ENCODE results near the gene IQSEC1.

The IQSEC1 gene

DNA sequence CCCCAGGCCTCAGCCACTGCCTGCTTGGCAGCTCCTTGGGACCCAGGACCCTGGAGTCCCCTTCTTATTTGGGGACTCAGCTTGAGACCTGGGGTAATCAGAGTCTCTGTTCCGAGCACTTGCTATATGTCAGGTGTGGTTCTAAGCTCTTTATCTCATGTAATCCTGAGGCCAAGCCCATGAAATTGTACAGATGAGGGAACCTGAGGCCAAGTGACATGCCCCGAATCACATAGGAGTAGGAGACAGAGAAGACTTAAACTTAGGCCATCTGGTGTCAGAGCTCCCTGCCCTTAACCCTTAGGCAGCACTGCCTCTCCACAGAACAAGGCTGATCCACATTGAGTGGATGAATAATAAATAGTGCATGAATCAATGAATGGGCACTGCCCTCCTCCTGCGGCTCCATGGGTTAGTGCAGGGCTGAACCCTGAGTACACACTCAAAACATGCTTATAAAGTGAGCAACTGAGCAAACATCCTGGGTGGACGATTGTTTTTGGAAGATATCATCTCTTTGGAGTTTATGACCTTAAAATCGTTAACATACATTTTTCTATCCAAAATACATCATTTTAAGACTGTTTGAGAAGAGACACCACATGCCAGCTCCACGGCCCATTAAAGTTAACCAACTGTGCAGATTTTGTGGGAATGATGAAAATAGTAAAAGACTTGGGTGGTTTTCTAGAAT, 33.2 kb upstream of the IQSEC1 start:
- DNase-seq: peak; percentile 31

DNA sequence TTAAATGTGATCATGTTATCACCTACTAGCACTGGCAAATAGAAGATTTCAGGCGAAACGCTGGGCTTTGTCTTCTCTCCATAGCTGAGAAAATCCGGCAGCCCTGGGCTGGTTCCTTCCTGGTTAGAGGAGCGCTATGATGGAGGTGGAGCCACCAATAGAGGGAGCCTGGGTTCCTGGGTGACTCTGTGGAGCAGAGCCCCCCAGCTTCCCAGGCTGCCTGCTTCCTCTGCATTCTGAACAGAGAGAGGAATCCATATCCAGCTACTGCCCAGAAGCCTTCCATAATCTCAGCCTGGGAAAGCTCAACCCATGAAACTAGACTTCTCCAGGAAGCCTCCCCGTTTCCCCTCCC, 32.6 kb upstream of the IQSEC1 start:
- DNase-seq: no peak

DNA sequence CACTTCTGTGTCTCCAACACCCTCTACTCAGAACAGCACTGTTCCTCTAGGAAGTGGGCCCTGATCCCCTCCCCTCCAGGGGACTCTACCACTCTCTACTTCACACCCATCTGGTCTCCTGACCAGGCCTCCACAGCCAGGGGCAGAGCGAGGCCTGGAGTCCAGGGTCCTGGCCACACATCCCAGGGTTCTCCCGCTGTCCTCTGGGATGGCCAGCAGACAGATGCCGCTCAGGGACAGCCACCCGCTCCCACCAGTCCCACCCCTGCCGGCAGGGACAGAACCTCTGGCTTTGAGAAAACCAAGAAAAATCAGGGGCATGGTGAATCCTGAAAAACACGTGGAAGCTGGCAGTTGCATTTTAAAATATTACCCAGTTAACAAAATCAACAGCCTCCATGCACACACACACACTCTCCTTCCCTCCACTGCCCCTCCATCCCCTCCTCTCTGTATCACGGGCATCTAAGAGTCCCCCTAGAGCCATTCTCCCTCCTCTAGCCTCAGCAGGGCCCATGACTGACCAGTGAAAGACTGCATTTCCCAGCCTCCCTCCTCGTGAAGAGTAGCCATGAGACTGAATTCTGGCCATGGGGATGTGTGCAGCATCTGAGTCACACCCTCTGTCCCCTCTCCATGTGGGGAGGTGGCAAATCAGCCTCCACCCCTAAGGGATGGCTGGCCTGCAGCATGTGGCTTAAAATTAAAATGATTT, 32.1 kb upstream of the IQSEC1 start:
- DNase-seq: no peak

DNA sequence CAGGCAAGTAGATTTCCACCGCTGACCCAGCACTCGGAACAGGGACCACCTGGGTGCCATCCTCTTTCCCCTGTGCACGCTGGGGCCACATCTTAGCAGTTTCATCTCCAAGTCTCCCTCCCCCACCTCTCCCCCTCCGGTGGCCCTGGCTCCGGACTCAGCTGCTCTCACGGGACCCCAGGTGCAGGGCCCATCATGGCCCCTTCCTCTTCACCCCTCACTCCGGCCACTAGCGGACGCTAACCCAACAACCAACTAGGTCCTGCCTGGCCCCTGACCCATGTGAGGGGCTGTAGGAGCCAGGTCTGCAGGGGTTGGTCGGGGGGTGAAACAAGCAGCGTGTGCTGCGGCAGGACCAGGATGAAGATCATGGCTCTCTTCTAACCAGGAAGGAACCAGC, 31.3 kb upstream of the IQSEC1 start:
- no peak for DNase-seq

DNA sequence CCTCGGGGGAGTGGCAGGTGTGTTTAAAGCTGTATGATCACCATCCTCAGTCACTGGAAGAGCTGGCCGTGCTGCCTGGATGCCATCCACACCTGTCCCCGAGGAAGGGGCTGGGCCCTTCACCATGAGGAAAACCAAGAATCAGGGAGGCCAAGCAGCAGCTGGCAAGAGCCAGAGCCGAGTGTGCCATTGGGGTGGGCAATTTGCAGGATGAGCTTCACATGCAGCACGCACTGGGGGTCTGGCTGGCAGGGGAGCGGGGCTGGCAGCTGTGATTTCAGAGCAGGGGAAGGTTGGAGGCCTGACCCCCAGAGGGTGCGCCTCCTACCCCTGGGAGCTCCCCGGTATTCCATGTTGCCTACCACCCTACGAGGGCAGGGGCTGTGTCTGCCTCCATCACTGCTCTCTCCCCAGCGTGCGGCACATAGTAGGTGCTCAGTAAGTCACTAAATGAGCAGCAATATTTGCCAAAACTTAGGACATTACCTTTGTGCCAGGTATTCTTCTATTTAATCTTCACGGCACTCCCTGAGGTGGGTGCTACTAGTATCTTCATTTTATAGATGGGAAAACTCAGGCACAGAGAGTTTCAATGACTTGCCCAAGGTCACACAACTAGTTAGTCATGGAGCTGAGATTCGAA, 30.3 kb upstream of the IQSEC1 start:
- no peak for DNase-seq

DNA sequence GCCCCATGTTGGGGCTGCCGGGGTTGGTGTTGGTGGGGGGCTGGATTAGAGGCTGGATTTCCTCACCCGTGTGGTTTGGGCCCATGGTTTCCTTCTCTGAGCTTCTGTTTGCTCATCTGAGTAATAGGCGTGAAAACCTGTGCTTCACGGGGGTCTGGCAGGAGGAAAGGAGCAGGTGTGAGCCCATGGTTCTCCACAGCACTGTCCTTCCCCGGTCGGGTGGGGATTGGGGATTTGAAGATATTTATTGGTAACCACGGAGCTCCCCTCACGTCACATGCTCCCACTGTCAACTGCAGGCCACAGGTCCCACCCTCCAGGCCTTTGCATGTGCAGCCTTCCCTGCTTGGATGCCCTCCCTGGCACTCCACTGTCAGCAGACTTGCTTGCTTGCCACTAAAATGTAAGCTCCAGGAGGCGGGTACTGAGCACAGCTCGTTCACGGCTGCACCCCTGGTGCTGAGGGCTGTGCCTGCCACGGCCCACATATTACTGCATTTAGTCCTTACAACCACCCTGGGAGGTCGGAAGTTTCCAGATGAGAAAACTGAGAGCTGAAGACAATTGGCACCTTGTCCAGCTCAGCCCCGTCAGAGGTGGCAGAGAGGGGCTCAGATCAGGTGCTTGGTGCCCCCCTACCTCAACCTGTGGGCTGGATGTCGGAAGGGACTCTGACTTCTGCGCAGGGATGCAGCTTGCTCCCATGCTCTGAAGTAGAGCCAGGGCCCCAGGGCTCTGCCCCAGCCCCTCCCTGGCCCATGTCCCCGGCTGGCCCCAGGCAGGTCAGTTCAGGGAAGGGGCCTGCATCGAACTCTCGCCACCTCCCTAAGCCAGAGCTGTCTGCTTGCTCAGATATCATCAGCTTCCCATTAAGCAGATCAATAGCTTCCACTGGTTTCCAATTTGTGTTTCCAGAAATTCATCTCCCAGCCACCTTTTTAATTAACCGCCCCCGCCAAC, 29.4 kb upstream of the IQSEC1 start:
- DNase-seq: no peak

DNA sequence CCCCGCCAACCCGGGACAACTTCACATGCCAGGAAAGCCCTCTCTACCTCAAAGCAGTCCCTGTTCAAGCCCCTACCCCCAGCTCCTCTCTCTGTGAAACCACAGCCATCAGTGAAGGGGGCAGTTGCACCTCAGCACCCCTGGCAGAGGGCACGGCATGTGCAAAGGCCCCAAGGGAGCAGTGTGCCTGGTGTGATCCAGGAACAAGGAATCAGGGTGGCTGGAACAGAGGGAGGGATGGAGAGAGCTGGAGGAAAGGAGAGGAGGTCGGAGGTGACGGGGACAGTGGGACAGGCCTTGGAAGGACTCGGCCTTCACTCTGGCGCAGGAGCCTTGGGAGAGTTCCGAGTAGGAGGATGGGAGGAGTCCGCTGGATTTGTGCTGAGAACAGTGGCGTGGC, 26.5 kb upstream of the IQSEC1 start:
- no peak for DNase-seq

DNA sequence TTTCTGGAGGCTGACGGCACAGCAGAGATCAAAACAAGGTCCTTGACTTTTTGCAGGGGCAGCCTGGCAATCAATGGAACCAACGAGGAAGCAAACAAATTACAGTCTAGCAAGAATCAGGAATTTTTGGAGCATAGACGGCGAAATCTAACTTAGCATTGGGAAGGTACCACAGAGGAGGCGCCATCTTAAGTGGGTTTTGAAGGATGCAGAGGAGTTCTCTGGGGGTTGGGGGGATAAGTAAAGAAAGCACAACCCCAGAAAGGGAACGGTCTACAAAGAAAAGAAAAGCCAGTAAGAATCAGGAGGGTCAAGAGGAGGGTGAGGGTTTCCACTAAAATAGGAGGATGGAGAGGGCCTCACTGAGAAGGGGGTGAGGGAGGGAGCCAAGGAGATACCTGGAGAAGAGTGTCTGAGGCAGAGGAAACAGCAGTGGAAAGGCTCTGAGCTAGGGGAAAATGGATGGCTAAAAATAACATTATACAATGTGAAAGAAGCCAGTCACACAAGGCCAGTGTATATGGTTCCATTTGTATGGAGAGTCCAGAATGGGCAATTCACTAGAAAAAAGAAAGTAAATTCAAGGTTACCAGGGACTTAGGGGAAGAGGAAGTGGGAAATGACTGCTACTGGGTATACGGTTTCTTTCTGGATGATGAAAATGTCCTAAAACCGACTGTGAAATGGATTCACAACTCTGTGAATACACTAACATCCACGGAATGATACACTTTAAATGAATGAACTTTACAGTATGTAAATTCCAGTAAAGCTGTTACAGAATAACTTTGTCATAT, 25.2 kb upstream of the IQSEC1 start:
- no peak for DNase-seq

DNA sequence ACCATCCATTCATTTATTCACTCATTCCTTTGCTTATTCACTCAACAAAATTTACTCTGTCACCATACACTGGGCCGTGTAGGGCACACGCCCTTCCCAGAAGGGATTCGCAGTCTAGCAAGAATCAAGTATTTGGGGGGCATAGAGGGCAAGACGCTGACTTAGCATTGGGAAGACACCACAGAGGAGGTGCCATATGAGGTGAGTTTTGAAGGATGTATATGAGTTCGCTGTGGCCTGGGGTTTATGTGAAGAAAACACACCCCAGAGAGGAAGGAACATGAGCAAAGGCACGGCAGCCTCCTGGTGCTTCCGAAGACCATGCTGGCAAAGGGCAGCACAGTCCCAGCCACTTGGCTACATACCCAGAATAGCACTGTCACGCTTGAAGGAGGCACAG, 23.1 kb upstream of the IQSEC1 start:
- DNase-seq: no peak

DNA sequence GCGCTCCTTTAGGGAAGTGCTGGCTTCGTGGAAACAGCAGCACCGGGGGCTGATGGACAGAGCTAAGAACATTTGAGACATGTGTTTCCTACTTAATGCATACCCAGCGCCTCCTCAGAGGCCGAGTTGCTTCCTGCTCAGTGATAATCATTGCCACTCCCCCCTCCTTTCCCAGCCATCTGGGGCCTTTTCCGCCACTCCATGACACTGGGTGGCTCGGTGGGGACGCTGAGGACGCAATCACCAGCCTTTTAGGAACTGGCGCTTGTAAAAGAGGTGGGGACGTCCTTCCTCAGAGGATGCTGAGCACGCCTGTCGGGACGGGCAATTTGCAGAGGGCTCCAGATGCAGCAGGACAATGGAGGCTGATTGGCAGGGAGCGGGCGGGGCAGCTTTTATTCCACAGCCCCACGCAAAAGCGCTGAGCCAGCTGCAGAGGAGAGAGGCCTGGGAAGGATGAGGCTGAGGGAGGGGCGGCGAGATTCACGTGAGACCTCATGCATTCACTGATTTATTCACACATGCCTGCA, 22.2 kb upstream of the IQSEC1 start:
- DNase-seq: no peak

DNA sequence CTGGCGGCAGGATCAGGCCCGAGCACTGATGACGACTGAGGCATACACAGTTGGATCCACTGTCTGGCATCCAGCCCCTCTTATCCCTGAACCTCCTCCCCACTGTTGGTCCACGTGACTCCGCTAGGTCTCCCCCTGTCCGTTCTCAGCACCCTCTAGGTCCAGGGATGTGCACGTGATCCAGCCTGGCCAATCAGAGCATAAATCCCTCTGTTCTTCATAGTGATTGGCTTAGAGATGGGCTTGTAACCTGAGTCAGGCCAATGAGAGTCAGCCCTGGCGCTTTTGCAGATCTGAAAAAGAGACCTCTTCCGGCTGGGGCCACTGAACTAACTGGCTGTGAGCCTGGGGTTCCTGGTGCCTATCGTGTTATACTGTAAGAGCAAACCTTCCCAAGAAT, 20.5 kb upstream of the IQSEC1 start:
- no peak for DNase-seq

DNA sequence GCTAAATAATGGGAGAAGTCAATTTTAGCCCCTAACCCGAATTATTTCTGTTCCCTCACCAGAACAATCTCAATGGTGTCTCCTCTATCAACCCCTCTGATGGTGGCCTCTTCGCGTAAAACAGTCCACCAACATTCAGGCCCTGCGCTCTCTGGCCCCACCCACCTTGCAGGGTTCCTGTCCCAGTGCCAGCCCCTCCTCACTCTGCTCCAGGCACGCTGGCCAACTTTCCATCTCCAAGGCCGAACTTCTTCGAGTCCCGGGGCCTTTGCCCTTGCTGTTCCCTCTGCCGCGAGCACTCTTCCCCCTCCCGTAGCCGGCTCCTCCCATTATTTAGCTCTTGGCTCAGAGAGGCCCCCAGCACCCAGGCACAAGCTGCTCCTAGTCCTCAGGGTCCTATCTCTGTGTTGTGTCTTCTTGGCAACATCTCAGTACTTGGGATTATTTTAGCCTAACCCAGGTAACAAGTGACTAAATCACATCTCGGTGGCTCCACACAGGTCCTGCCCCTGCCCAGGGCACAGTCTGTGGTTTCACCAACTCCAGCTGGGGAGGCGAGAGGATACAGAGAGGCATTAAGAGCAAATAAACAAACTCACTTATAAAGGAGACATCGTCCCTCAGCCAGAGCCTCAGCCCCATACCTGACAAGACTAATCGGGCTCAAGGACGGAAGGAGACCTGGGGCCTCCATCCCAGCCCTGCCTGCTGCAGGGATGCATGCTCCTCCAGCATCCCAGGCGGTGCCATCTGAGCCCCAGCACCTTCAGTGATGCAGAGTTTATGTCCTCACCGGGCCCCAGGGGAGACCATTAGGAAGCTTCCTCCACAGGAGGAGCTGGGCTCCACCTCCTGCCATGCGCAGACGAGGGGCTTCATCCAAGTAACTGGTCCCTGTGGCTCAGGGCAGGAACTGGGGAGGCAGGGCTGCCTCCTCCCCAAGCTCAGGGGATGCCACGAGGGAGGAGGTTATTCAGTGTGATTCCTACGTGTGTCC, 19.7 kb upstream of the IQSEC1 start:
- DNase-seq: no peak

DNA sequence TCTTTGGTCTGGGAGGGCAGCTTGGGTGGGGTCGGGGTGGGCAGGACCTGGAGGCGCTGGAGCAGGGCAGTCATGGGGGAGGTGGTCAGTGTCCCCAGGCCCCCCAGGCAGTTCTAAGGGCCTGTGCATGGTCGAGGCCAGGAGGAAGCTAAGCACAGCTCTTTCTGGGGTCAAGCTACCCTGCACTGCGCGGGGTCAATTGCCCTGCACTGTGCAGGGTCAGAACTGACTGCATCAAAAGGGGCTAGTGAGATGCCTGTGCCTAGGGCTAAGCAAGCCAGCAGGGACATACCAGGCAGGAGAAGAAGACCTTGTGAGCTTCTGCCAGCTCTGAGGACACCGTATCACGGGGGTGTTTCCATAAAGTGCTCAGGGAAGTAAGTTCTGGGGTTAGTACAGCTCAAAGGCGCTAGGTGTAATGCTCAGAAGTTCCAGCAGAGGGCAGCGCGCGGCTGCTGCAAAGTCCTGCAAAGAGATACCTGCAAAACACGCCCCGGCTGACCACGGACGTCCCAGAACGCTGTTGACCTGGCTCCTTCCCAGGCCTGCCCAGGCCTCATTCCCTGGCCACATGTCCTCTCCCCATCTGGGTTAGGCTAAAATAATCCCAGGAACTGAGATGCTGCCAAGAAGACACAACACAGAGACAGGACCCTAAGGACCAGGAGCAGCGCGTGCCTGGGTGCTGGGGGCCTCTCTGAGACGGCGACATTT, 18.8 kb upstream of the IQSEC1 start:
- peak; percentile 11 for DNase-seq

DNA sequence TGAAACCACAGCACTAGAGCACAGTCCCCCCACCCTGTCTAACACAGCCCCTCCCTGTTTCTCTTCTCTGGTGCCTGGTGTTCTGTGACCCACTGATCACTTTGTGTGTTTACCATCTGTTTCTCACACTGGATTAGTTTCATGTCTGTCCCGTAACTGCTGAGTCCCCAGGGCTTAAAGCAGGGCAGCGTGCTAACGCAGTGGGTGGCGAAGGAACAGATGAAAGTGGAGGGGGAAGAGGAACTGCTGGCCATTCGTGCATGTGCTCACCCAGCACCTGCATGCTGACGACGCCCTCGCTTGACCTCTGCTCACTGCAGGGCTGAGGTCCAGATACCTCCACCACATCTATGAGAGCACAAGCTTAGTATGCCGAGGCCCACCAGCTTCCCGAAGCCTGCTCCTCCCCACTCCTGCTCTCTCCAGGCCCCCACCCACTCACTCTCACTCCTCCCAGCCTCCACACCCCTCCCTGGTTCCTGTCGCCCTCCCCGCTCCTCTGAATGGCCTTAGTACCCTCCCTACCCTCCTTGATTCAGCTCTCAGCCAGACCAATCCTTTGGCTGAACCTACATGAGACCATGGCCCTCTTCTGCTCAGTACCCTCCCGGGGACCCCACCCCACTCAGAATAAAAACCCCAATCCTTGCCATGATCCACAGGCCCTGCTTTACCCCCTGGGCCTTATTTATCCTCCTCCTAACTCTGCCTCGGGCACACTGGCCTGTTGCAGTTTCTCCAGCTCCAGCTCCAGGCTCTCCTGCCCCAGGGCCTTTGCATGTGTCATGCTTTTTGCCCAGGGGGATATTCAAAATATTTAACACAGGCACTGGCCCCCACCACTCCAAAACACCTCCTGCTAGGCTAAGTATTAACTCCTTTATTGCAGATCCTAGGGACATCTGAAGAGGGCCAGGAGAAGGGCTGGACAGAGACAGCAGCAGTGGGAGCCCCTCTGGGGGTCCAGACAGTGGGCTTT, 15.1 kb upstream of the IQSEC1 start:
- DNase-seq: no peak

DNA sequence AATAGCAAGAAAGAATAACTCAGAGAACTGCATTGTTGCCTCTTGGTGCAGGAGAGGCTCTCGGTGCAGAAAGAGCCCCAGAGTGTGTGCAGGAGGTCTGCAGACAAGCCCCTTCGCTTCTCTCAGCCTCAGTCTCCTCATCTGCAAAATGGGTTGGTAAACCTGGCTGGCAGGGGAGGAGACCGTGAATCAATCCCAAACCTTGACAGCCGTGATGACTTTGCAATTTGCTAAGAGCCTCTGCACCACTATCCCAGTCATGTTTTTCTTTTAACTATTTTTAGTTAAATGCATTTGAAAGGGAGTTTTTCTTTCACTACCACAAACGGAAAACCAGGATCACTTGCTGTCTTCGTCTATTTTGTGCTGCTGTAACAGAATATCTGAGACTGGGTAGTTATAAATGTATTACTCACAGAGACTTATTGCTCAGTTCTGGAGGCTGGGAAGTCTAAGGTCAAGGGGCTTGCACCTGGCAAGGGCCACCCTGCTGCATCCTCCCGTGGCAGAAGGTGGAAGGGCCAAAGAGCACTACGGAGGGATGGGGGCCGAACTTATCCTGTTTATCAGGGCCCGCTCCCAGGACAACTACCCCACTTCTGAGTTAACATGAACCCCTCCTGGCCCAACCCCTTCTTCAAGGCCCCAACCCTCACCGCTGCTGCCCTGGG, 14.2 kb upstream of the IQSEC1 start:
- no peak for DNase-seq

DNA sequence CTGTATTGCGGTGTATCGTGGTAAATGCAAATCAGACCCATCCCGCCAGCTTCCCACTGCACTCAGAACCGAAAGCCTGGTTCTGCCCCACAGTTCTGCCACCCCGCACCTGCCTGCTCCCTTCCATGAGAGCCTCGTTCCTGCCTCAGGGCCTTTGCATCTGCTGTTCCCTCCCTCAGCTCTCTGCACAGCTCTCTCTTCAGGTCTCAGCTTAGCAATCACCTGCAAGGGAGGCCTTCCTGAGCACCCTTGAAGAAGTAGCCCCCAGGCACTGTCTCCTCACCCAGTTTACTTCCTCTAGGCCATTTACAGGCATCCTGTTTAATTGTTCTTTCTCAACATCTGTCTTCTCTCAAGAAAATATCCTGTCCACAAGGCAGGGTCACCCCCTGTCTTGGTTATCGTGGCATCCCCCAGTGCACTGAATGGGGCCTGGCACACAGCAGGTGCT, 13.3 kb upstream of the IQSEC1 start:
- no peak for DNase-seq

DNA sequence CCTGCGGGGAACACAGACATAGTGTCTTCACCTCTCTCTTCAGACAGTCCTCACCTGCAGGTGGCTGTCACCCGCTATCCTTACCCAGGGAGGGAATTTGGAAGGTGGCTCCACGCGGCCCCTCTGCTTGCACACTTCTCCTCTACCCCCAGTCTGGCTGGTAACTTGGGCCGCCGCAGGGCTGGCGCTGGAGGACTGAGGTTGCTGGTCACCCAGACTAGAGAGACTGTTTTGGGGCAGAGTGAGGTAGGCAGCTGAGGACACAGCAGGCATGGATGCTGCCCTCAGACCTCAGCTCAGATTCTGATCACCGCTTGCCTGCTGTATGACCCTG, 12.6 kb upstream of the IQSEC1 start:
- DNase-seq: no peak

Data from DMS79 (cell line).